GM21576 (cell line): ENCODE results near the gene ZNF555.

Experiments
- ATAC-seq: cut with Tn5 transposase; IDR thresholded peaks from one replicate; pipeline ENCODE4 v1.9.1; 2021; ENCODE audit warnings: mild to moderate bottlenecking, moderate library complexity; ENCODE audit not compliant: unreplicated experiment

The ZNF555 gene

GRCh38 chr19:2822846-2823245, 18.4 kb upstream of the ZNF555 start:
- ATAC-seq: no peak

DNA sequence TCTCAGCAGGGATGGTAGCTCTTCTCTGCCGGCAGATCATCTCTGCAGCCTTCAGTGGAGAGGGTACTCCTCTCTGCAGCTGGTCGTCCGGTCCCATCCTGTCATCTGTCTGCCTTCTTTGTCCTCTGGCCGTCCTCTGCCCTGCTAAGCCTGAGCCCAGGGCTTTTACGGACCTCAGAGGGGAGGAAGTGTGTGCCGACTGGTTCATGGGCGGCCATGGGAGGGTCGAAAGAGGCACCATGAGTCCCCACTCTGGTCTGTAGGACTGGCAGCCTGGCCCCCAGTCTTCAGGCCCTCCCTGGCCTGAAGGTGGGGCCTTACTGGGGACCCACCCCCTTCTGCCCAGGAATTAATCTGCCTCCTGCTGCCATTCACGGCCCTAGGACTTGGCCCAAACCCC, 17.6 kb upstream of the ZNF555 start:
- ATAC-seq: no peak

DNA sequence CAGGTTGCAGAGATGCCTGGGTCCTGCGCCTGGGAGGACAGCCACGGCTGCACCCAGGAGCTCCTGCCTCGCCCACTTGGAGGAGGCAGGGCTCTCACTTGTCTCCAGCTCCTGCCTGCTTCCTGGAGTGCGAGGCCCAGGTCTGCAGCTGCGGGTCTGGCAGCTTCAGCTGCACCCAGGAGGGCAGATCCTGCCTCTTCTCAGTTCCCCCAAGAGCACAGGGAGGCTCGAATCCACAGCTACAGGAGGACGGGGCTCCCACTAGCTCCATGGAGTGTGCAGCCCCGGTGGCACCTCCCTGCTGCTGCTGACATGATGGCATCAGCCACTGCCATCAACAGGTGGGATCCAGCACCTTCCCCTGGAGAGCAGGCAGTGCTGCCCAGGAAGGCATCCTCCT, 17.1 kb upstream of the ZNF555 start:
- no peak for ATAC-seq

- ATAC-seq: no peak
Measured at GRCh38 chr19:2827022-2827421, 14.3 kb upstream of the ZNF555 start.

- ATAC-seq: no peak
Measured at GRCh38 chr19:2827840-2828489, 13.3 kb upstream of the ZNF555 start.

GRCh38 chr19:2834294-2834871, 6.9 kb upstream of the ZNF555 start:
- no peak for ATAC-seq

- no peak for ATAC-seq
Measured at GRCh38 chr19:2837430-2837829, 3.8 kb upstream of the ZNF555 start.

DNA sequence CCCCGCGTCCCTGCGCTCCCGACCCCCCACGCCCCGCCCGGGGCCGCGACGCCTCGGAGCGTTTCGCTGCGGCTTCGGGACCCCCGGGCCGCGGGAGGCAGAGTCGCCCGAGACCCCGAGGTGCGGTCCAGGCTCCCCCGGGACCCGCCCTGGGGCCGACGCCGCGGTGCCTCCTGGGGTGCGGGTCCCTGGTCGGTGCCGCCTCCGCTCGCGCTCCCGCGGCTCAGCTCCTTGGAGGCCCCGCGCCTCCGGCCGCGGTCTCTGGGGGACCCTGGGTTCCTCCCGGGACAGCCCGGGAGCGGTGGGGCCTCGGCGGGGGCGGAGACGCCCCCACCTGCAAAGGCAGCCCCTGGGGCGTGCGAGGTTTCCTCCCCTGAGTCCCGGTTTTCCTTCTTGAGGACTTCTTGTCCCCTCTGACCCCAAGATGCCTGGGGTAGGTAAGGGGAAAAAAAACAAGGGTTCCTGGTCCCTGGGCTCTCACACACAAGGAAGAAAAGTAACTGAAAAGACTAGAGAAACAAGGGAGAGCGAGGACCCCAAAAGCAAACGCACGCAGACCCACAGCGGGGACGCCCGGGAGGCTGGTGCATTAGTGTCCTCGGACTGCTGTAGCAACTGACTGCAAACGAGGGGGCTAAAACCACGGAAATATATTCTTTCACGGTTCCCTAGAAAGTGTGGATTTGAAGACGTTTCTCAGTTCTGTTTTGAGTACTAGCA, 740 bp downstream of the ZNF555 start:
- no peak for ATAC-seq

DNA sequence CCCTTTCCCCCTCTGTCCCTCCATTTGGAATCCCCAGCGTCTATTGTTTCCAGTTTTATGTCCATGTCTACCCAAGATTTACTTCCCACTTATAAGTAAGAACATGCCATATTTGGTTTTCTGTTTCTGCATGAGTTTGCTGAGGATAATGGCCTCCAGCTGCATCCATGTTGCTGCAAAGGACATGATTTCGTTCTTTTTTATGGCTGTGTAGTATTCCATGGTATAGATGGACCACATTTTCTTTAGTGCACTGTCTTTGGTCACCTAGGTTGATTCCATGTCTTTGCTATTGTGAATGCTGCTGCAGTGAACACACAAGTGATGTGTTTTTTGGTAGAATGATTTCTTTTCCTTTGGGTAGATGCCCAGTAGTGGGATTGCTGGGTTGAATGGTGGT, 3.8 kb downstream of the ZNF555 start:
- no peak for ATAC-seq

DNA sequence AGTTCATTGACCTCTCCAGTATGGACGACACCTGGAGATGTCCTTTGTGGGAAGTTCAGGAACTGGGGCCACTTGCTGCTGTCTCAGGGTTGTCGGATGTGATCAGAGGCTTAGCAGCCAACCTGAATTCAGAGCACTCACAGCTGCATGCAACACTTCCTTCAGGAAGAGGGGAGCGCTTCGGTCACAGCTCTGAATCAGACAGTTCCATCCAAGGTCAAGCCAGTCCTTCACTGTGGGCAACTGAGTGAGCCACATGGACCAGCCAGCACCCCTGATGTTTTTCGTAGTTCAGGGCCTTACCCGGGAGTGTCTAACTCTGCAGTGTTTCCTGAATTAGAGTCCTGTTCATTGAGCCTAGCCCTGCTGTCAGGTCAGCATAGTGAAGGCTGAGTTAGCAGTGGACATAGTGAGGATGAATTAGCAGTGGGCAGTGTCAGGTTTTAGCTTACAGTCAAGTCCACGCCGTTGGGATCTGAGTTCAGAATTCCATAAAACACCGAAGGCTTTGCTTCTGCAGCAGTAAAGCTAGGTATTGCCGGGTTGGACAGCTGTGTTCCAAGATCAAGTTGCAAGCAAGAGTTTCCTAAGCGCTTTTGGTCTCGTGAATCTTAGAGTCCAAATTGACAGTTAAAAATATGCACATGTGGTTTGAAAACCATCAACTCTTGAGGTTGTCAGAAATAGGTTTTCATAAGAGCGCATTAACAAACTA, 5.1 kb downstream of the ZNF555 start:
- ATAC-seq: no peak

- ATAC-seq: no peak
Measured at GRCh38 chr19:2847507-2847906, 6.2 kb downstream of the ZNF555 start.

GRCh38 chr19:2848616-2849015, 7.3 kb downstream of the ZNF555 start:
- no peak for ATAC-seq

DNA sequence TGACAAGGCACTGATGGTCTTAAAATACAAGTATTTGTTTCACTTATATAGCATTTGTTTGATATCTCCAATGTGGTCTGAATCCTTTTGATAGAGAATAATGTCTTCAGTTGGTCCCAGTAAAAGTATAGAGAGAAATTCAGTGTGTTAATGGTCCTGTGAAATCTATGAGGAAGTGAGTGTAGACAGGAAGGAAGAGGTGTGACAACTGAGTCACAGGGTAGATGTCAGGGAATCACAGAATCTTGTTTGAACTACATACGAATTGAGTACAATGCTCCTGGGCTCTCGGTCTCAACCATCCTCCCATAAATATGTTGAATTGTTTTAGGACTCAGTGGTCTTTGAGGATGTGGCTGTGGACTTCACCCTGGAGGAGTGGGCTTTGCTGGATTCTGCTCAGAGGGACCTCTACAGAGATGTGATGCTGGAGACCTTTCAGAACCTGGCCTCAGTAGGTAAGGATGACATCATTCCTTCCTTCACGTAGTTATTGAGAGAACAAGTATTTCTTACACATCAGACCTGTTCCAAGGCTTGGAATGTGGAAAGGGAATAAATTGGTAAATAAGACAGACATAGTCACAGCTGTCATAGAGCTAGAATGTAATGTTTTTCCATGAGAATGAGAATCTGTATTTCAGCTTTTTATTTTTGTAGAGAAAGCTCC, 9.1 kb downstream of the ZNF555 start:
- ATAC-seq: no peak

DNA sequence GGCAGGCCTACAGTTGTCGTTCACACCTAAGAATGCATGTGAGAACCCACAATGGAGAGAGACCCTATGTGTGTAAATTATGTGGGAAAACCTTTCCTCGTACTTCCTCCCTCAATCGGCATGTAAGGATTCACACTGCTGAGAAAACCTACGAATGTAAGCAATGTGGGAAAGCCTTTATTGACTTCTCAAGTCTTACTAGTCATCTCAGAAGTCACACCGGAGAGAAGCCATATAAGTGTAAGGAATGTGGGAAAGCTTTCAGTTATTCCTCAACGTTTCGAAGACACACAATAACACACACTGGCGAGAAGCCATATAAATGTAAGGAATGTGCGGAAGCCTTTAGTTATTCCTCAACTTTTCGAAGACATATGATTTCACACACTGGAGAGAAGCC, 11.3 kb downstream of the ZNF555 start:
- ATAC-seq: no peak

DNA sequence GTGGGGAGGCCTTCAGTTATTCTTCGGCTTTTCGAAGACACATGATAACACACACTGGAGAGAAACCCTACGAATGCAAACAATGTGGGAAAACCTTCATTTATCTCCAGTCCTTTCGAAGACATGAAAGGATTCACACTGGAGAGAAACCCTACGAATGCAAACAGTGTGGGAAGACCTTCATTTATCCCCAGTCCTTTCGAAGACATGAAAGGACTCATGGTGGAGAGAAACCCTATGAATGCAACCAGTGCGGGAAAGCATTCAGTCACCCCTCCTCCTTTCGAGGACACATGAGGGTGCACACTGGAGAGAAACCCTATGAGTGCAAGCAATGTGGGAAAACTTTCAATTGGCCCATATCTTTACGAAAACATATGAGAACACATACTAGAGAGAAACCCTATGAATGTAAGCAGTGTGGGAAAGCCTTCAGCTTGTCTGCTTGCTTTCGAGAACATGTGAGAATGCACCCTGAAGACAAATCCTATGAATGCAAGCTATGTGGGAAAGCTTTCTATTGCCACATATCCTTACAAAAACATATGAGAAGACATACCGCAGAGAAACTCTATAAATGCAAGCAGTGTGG, 11.8 kb downstream of the ZNF555 start:
- ATAC-seq: no peak

DNA sequence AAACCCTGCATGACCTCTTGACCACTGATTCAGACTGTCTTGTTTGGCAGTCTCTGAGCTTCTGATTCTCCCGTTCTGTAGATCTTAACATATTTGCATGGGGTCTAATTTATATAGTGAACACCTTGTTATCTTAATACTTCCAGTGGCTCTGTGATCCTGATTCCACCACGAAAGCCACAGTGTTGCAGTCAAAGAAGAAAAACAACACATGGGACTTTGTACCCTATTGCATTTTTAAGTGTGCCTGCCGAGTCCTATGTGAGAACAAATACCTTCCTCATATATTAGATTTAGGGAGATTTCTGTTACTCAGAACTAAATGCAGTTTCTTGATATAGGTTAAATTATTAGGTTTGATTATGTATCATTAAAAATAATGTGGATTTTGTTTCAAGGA, 13.6 kb downstream of the ZNF555 start:
- no peak for ATAC-seq

DNA sequence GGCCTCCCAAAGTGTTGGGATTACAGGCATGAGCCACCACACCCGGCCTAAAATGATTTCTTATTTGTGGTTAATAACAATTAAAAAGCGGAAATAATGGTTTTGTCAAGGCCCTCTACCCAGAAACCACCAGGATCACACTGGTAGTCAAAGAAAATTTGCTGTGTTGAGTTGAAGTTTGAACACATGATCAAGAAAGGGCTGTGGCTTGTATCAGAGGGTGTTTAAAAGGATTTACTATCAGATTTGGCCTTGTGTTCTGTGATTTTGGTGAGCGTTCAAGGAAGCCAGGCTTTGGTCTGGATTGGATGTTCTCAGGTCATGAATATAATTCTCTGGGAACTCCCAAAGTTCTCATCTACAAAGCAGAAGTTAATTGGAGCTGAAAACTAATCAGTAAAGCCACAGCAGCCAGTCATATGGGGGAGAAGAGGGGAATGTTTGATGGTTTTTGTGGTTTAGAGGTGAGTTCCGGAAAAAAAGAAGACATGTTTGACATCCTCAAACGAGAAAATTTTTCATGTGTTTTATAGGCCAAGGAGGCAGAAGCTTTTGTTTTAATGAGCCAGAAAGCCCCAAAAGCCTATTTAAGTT, 15.3 kb downstream of the ZNF555 start:
- no peak for ATAC-seq

GRCh38 chr19:2858864-2859263, 17.6 kb downstream of the ZNF555 start:
- ATAC-seq: no peak

DNA sequence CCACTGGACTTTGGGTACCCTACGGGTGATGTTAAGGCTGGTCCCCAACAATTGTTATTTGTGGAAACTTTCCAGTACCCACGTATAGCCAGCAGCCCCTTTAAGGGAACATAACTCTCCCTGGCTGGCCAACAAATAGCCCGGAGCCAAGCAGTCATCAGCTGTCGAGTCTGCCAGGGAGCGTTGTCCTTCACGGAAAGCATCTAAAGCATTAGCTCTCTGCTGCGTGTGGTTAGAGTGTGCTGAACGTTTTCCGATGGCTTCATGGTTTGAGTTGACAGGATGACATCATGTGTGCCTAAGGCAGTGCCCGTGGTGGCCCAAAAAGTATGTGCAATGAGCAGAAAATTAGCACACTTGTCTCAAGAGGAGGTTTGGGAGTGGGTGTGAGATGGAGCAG, 22.5 kb downstream of the ZNF555 start:
- ATAC-seq: no peak

- no peak for ATAC-seq
Measured at GRCh38 chr19:2865334-2866100, 24.2 kb downstream of the ZNF555 start.
